OCI-LY1 (cell line): ENCODE results near the gene COL20A1.

ENCODE experiments used
- H2AFZ ChIP-seq: fragments of 200-600 bp; sonication (generic), shearing (Covaris generic); 2 replicates; pipeline ENCODE4 v1.6.0; 2014; ENCODE audit warnings: antibody characterized with exemption, mild to moderate bottlenecking, low read length
- H3F3A ChIP-seq: fragments of 200-600 bp; sonication (generic), shearing (Covaris generic); 2 replicates; pipeline ENCODE4 v1.6.0; 2014; ENCODE audit warnings: mild to moderate bottlenecking, antibody characterized with exemption, low read length, moderate library complexity; ENCODE audit not compliant: insufficient read depth
- H3K27ac ChIP-seq: fragments of 200-600 bp; sonication (generic); 2 replicates; pipeline ENCODE4 v1.5.1; 2014; ENCODE audit warnings: low read length, mixed run types, mild to moderate bottlenecking, low read depth; ENCODE audit not compliant: poor library complexity, severe bottlenecking
- H3K27me3 ChIP-seq: fragments of 200-600 bp; sonication (generic); 2 replicates; pipeline ENCODE4 v1.6.0; 2014; ENCODE audit warnings: antibody characterized with exemption, mild to moderate bottlenecking, low read length, moderate library complexity; ENCODE audit not compliant: insufficient read depth
- H3K36me3 ChIP-seq: fragments of 200-600 bp; sonication (generic); 2 replicates; pipeline ENCODE4 v1.6.1; 2014; ENCODE audit warnings: mild to moderate bottlenecking, antibody characterized with exemption, low read length, moderate library complexity, mixed read lengths; ENCODE audit not compliant: insufficient read depth
- H3K4me1 ChIP-seq: fragments of 200-600 bp; sonication (generic); 2 replicates; pipeline ENCODE4 v1.5.1; 2014; ENCODE audit warnings: mild to moderate bottlenecking, low read length, moderate library complexity; ENCODE audit not compliant: insufficient read depth, severe bottlenecking
- H3K4me2 ChIP-seq: fragments of 200-600 bp; sonication (generic), shearing (Covaris generic); 2 replicates; pipeline ENCODE4 v1.6.1; 2014; ENCODE audit warnings: low read length
- H3K4me3 ChIP-seq: fragments of 200-600 bp; sonication (generic); 2 replicates; pipeline ENCODE4 v1.5.1; 2014; ENCODE audit warnings: low read length, low read depth, mild to moderate bottlenecking, mixed read lengths; ENCODE audit not compliant: poor library complexity, severe bottlenecking
- H3K79me2 ChIP-seq: fragments of 200-600 bp; shearing (Covaris generic); 2 replicates; pipeline ENCODE4 v1.6.1; 2016; ENCODE audit warnings: mixed run types, low read length, mixed read lengths; ENCODE audit not compliant: insufficient read depth
- H3K9ac ChIP-seq: fragments of 200-600 bp; sonication (generic), shearing (Covaris generic); 2 replicates; pipeline ENCODE4 v1.6.1; 2014; ENCODE audit warnings: mild to moderate bottlenecking, low read length, mixed read lengths
- H3K9me2 ChIP-seq: fragments of 200-600 bp; sonication (generic), shearing (Covaris generic); 2 replicates; pipeline ENCODE4 v1.6.1; 2014; ENCODE audit warnings: low read depth, mild to moderate bottlenecking, low read length, mixed read lengths
- H3K9me3 ChIP-seq: fragments of 200-600 bp; shearing (Covaris generic); 2 replicates; pipeline ENCODE4 v1.6.1; 2014; ENCODE audit warnings: low read length, mixed read lengths
- H4K20me1 ChIP-seq: fragments of 200-600 bp; sonication (generic), shearing (Covaris generic); 2 replicates; pipeline ENCODE4 v1.6.0; 2016; ENCODE audit warnings: mild to moderate bottlenecking, low read length; ENCODE audit not compliant: insufficient read depth
- CTCF ChIP-seq: fragments of 200-600 bp; sonication (generic), shearing (Covaris generic); IDR thresholded peaks from 2 replicates; pipeline ENCODE4 v1.5.1; 2017; ENCODE audit warnings: mild to moderate bottlenecking, antibody characterized with exemption, low read length, moderate library complexity, mixed read lengths
- EZH2 ChIP-seq: fragments of 200-600 bp; sonication (generic), shearing (Covaris generic); IDR thresholded peaks from 2 replicates; pipeline ENCODE4 v1.8.0; 2017; ENCODE audit warnings: borderline replicate concordance, mixed run types, mild to moderate bottlenecking, antibody characterized with exemption, low read length, moderate library complexity, mixed read lengths

Gene COL20A1

DNA sequence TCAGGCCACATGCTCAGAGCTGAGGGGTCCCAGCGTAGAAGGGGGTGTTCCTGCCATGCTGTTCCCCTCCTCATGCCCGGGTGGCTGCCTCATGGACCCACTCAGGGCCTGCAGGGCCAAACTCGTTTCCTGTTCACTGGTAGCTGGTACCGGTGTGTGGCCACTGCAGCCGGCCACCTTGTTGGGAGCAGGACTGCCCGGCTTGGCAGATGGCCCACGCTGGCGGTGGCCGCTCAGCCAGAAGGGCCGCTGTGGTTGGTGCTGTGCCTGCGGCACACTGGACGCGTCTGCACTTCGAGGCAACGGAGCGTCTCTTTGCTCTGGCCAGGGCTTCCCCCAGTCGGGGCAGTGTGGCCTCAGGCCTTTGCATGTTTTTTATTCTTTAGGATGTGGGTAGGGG, 10.0 kb upstream of the COL20A1 start:
- no peaks in the 10 kb centered on the region for H3K9me2 ChIP-seq
- H3K27me3 ChIP-seq = no peaks in the 10 kb centered on the region
- no peak overlapping the region for H3K4me2 ChIP-seq
- no peaks in the 10 kb centered on the region for H4K20me1 ChIP-seq
- H3F3A ChIP-seq = no peaks in the 10 kb centered on the region
- no peaks in the 10 kb centered on the region for H3K79me2 ChIP-seq
- H3K9ac ChIP-seq = no peak overlapping the region
- TF ChIP-seq CTCF (no peak), EZH2 (no peak)
- peaks cover 24% of the 10 kb centered on the region for H3K36me3 ChIP-seq
- H3K4me3 ChIP-seq = no peak overlapping the region
- H3K9me3 ChIP-seq = no peaks in the 10 kb centered on the region
- no peak overlapping the region for H2AFZ ChIP-seq
- H3K27ac ChIP-seq = no peak overlapping the region
- H3K4me1 ChIP-seq = no peaks in the 10 kb centered on the region

DNA sequence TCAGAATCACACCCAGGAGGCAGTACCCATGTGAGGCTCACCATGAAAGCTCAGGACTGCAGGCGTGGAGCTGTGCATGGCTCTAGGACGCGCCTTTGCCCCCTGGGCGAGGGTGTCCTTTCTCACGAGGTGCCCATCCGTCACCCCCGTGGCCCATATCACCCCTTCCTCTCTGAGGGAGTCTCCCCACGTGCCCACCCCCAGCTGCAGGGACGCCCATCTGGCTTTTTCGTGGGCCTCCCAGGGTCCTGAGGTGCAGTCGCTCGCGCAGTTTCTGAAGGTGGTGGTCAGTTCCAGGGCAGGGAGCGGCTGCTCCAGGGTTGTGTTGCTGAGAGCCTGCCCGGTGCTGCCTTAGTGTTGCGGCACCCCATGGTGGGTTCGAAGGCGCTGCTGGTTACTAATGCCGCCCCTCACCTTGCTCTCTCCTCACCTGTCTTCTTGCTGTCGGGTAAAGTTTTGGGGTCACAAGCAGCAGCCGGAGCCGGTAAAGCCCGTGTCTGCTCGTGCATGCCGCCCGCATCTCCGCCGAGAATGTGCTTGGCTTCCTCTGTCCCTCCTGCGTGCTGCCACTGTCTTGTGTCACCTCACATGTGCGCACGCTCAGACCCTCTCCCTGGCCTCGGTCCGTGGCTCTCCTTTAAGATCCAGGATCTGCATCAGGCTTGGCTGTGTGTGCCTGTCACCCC, 9.4 kb upstream of the COL20A1 start:
- Histone ChIP-seq H3K27me3 (no peaks in the 10 kb centered on the region), H3K36me3 (peaks cover 19% of the 10 kb centered on the region), H3K4me3 (no peak overlapping the region), H3F3A (no peaks in the 10 kb centered on the region), H3K9me3 (no peaks in the 10 kb centered on the region), H2AFZ (no peak overlapping the region), H3K4me1 (no peaks in the 10 kb centered on the region), H3K9ac (no peak overlapping the region), H4K20me1 (no peaks in the 10 kb centered on the region), H3K4me2 (no peak overlapping the region), H3K79me2 (no peaks in the 10 kb centered on the region), H3K9me2 (no peaks in the 10 kb centered on the region), H3K27ac (no peak overlapping the region)
- TF ChIP-seq EZH2 (no peak), CTCF (no peak)

GRCh38 chr20:63284083-63284440, 8.9 kb upstream of the COL20A1 start:
- Histone ChIP-seq H2AFZ (no peak overlapping the region), H4K20me1 (no peaks in the 10 kb centered on the region), H3K27ac (no peak overlapping the region), H3F3A (no peaks in the 10 kb centered on the region), H3K79me2 (no peaks in the 10 kb centered on the region), H3K4me3 (no peak overlapping the region), H3K9me2 (no peaks in the 10 kb centered on the region), H3K27me3 (no peaks in the 10 kb centered on the region), H3K9me3 (no peaks in the 10 kb centered on the region), H3K4me2 (no peak overlapping the region), H3K36me3 (peaks cover 17% of the 10 kb centered on the region), H3K4me1 (no peaks in the 10 kb centered on the region), H3K9ac (no peak overlapping the region)
- TF ChIP-seq EZH2 (no peak), CTCF (no peak)
